NCI-H146 treated with DMSO at 0.1 percent for 48 hours (cell line): Measurements from ENCODE around the gene MEIS1.

Source experiments
- DNase-seq: peaks from one replicate; lab custom pipeline; 2025; ENCODE audit not compliant: unreplicated experiment; lab: John Stamatoyannopoulos, UW

The MEIS1 gene

DNA sequence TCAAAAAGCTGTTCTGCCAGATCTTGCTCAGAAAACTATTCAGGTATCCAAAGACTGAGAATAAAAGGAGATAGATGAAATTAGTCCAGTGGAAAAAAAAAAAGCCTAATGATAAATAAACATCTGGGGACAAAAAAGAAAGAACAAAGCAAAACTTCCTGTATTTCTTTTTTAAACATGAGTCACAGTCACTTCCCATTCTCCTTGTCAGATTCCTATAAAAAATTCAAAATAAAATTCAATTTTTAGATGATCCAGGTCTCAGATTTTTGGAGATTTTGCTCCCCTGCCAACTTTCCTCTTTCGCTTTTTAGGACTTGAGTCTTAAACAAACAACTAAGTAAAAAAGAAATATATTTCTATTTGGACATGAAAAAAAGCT, 127.4 kb downstream of the MEIS1 start:
- no peak for DNase-seq

DNA sequence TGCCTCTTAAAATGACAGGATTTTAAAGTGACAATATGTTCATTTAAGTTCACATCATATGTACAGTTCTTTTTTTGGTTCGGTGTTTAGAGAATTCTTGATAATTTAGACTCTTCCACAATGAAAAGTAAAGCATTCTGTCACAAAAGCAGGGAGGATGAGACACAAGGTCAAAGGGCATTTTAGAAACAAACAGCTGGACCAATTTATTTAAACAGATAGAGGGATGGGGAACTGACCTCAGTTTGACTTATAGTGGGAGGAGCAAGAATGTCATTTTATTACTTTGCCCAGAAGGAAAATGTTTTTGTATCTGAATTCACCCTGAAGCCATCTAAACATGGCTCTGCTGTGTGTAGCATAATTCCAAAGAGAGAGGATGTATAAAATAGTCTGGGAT, 128.5 kb downstream of the MEIS1 start:
- DNase-seq, result no peak

DNA sequence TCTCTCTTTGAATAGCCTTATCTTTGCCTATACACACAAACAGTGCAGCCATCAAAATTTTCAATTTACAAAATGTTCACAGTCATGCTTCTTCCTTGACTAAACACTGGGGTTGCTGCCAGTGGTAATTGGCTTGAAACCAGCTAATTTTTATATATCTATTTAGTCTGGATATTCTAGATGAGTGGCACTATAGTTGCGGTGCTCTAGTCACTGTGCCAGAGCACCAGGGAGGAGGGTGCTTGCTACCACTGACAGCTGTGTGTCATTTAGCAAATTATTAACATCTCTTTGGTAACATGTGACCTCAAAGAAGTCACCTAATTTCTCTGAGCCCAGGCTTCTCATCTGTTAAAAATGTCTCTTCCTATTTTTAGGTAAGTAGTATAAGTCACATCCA, 130.4 kb downstream of the MEIS1 start:
- no peak for DNase-seq

DNA sequence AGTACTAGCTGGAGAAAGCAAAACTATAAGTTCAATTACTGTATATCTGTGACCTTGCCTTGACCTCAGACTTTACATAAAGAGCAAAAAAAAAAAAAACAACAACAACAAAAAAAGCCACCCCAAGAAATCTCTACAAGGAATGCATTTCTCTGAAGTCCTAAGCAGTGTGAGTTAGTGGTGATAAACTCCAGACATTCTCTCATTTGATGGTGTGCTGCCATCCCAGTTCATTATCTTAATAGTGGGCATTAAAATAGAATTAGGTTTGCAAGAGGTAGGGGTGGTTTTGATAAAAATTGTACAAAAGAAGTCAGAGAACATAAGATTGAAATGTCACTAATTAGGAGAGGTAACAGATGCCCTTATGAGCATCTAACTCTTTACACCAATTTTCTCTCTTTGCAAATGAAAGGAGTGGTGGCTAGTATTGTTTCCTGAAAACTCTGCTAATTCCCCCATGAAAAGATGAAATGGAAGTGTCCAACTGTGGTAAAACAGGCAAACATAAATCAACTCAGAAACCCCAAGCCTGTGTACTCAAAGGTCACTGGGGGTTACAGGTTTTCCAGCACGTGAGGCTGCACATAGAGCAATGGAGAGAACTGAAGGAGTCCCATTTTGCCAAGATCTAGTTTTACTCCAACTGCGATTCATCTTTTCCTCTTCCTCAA, 131.9 kb downstream of the MEIS1 start:
- no peak for DNase-seq

DNA sequence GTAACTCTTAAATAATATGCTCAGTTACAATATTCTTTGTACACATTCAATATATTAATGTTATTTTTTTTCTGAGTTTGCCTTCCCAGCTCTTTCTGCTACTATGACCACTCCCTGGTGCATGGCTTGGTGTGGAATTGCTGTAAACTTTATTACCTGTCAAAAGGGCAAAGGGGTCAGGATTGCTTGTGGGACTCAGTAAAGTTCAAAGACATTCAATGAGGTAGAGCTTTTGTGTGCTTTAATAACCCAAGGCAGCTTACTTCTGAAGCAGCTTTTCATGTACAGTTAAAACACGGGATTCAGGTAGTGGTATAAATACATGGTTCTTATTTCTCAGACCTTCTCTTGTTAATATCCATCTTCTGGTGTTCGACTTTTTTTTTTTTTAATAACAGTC, 132.8 kb downstream of the MEIS1 start:
- no peak for DNase-seq

DNA sequence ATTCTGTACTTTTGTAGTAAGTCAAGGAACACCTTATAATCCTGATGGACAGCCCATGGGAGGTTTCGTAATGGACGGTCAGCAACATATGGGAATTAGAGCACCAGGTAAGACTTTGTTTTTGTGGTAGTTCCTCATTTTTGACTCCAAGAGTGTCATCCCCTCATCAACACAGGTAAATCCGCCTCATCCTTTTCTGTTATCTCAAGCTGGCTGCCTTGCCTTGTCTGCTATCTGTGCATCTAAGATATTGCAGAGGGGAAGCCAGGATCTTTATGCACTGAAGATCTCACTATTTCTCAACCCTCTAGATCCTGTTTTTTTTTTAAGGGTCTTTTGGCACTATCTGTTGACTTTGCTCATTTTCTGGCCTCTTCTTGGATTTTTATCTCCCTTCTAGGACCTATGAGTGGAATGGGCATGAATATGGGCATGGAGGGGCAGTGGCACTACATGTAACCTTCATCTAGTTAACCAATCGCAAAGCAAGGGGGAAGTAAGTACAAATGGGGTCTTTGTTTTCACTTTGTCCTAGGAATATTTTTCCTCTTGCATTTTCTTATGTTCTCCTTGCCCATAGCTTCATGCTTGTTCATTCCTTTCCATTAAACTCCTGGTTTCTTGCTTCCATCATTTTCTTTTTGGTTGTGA, 133.8 kb downstream of the MEIS1 start:
- no peak for DNase-seq

DNA sequence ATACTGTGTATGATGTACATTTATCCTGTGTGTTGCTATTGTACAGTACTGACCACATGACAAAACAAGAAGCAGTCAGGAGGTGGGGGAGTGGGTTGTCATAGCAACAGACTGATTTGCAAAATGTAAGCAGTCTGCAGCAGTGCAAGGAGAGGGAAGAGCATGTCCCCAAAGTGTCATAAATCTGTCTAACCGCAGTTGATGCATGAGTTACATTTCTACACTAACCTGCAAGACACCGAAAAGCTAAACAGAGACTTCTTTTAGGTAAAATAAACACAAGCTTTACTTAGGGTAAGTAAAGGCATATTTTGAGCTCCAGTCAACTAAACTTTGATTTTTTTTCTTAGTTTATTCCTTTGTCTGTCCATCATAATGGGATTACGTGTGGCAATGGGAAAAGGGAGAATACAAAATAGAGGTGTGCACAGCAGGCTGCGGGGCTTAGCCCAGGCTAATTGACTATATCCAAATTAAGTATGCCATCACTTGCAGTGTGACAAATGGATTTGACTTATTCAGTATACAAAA, 134.5 kb downstream of the MEIS1 start:
- DNase-seq, result no peak

DNA sequence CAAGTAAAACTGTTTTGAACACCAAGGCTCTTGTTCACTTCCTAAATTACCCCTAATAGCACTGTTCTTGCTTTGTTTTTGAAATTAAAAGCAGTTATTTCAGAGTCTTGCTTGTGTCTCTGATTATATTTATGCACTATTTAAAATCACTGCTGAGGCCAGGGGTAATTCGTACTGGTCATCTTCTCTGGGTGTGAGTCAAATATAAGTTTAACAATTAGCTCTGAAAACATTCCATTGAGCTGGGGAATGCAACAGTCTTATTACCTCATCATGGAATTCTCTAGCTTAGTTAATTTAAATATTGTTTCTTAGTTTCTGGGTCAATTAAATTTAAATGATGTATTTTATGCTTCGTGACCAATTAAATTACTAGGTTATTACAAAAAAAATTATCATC, 135.0 kb downstream of the MEIS1 start:
- no peak for DNase-seq

DNA sequence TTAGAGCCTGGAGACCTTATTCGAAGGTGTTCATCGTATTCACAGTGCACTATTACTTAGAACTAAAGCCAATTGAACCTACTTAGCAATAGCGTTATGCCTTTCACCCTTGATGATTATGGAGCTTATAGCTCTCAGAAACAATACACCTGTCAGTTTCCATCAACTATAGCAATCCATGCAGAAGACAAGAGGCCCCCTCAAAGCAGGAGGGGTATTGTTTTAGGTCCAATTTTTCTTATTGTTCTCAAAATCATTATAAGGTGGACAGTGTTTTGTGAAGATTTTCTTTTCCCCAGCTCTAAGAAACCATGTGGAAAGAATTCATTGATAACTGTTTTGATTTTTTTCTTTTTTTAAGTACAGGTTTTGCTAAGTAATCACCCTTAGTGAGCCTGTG, 135.5 kb downstream of the MEIS1 start:
- no peak for DNase-seq

DNA sequence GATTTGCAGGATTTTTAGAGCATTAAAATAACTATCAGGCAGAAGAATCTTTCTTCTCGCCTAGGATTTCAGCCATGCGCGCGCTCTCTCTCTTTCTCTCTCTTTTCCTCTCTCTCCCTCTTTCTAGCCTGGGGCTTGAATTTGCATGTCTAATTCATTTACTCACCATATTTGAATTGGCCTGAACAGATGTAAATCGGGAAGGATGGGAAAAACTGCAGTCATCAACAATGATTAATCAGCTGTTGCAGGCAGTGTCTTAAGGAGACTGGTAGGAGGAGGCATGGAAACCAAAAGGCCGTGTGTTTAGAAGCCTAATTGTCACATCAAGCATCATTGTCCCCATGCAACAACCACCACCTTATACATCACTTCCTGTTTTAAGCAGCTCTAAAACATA, 137.0 kb downstream of the MEIS1 start:
- no peak for DNase-seq

DNA sequence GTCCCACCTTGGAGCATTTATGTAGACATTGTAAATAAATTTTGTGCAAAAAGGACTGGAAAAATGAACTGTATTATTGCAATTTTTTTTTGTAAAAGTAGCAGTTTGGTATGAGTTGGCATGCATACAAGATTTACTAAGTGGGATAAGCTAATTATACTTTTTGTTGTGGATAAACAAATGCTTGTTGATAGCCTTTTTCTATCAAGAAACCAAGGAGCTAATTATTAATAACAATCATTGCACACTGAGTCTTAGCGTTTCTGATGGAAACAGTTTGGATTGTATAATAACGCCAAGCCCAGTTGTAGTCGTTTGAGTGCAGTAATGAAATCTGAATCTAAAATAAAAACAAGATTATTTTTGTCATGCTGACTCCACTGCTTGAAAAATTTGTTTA, 137.5 kb downstream of the MEIS1 start:
- DNase-seq, result no peak

DNA sequence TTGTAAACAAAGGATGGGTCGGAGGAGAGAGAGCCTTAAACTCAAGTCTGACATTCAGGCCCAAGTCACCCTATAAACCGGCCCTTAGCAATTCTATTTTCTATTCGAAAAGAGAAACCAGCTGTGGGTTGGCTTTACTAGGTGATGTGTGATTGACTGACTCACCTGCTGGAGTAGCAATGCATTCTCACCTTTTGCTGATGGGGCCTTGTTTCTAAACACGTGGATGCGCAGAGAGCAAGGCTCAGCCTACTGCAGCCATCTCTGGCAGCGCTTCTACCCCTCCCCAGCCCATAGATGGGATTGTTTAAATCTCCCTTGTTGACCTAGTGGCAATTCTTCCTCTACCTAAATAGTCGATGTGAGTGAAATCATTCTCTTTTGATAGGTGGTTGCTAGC, 138.5 kb downstream of the MEIS1 start:
- peak; percentile 53 for DNase-seq

DNA sequence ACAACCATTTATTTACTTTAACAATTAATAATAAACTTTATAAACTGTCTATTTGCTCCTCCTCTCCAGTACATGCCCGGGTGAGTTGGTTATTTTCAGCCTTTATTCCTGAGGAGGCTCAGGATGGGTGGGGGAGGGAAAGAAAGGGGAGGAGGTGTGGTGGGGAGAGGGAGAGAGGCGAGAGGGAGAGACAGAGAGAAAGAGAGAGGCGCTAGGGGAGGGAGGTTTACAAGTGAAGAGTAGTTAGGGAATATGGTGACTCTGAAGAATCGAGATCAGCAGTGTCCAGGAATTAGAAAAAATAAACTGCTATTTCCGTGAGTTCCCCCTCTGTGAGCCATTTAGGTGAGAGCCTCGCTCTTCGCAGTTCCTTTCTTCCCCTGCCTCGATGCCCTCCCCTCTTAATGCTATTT, 138.9 kb downstream of the MEIS1 start:
- DNase-seq, result peak; percentile 53

DNA sequence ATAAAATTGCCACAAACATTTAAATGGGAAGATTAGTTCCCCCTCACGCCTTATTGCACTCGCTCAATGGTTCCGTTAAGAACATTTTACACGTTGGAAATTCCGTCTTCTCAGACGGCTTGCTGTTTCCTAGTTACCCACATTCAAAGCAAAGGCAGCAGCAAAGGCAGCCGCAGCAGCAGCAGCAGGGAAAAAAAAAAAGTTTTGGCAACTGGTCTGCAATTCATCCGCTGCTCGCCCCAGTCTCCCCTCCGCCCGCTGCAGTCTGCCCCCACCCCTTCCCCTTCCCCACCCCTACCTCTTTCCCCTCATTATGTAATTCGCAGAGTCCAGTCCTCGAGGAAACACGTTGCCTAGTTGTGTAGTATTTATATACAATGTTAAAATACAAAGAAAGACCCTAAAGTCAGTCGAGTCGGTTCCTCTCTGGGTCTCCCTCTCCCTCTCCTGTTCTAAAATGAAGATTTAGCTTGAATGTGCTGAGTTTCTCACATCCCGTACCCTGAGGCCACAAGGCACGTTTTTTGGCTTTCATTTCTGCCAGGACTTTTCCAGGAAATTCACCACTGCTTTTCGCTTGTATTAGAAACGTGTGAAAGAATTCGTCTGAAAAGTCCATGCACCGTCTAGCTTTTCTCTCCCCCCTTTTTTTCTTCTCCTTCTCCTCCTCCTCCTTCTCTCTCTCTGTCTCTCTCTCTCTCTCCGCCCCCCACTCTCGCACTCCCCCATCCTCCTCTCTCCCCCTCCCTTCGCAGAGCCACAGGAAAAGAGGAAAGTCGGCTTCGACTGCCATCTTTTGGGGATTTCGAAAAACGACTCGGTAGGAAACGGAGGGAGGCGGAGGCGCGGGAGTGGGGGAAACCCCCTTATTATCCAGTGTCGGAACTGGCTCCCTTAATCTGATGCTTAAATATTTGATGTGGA, 140.0 kb downstream of the MEIS1 start:
- DNase-seq, result peak; percentile 68

DNA sequence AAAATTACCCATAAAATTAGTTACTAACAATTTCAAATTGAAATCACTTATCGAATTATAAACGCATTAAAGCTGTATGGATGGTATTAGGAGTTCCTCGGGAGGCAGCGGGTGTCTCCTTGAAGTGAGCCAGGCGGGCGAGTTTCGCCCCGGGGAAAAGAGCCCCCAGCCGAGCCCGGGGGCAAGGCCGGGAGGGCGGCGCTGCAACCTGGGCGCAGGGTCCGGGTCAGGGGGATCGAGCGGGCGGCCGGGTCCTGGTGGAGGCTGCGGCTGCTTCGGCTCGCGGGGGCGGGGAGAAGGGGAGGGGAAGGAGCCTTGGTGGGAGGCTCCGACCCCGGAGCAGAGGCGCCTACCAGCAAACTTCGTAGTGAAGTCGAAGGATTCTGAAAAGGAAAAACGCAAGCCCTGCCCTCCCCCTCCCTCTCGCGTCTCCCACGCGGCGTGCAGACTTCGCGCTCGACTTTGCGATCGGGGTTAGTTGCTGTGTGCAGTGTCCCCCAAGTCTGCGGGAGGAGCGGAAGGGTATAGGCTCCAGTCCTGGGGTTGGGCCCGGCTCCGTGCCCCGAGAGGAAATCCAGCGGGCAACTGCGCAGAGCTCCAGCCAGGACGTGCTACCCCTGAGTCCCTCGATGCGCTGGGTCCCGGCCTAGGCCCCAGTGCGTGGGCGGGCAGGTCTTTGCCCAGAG, 140.8 kb downstream of the MEIS1 start:
- no peak for DNase-seq

DNA sequence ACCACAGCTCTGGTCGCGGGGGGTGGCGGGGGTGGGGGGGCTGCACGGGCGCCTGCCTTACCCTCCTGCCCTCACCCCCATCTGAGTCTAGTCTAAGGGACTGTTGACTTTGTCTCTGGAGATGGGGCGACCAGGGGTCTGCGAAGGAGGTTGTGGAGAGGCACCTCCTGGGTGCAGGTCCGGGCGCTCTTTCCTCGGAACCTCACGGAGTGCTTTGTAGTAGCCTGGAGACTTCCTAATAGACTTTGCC, 141.3 kb downstream of the MEIS1 start:
- DNase-seq, result no peak

DNA sequence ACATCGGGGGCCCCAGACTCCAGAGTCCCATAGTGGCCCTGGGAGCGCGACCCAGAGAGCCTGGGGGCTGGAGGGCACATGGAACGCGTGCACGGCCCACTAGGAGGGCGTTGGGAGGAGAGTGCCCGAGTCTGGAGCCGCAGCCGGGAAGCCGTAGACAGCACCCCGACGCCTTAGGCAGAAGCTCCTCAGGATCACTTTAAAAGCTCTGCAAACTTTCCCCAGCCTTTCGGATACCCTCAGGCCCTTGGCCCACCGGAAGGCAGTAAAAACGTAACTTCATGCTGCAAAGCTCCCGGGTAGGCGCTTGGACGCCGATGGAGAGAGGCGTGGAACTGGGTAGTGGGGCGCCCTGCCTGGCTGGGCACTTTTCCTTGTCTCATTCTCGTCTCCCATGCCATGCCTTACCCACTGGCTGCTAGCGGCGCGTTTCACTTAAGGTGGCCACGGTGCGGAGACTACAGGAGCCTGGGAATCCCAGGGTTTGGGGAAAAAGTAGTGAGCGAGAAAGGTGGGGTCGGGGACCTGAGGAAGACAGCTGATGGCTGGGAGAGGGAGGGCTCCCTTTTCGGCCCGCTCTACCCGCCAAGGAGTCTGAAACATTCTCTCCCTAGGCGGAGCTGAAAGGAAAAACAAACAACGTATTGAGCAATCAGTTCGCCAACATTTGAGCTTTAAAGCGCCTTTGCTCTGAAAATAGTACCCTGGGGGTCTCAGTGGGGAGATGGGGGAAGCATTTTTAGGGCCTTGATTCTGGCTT, 141.8 kb downstream of the MEIS1 start:
- DNase-seq, result no peak

DNA sequence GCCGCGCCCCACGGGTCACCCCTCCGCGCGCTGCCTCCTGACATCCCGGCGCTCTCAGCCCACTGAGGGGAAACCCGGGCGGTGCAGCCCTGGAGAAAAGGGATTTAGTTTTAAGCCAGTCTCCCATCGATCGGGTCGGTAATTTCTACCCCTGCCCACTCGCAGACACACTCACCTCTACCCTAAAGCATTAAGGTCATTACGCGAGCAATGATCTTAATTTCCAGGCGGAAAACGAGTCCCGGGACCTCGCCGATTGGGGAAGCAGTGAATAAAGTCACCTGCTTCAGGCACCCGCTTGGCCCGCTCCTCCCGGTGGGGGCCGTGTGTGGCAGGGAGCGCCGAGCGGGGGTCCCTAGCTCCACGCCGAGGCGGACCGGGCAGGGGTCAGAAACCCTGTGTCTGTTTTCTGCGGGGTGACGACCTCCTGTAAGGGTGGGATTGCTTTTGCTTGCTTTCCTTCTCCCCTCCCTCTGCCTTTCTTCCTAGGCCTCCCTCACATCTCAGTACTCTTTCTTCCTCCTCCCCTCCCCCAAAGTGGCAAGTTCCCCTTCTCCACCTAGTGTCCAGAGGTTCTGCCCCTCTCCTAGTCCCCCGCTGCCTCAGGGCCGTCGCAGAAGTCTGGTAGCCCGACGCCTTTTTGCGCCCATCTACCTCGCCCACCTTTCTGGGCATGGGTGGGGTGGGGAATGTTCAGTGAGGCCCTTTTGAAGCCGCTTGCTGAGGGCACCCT, 142.6 kb downstream of the MEIS1 start:
- DNase-seq, result no peak

DNA sequence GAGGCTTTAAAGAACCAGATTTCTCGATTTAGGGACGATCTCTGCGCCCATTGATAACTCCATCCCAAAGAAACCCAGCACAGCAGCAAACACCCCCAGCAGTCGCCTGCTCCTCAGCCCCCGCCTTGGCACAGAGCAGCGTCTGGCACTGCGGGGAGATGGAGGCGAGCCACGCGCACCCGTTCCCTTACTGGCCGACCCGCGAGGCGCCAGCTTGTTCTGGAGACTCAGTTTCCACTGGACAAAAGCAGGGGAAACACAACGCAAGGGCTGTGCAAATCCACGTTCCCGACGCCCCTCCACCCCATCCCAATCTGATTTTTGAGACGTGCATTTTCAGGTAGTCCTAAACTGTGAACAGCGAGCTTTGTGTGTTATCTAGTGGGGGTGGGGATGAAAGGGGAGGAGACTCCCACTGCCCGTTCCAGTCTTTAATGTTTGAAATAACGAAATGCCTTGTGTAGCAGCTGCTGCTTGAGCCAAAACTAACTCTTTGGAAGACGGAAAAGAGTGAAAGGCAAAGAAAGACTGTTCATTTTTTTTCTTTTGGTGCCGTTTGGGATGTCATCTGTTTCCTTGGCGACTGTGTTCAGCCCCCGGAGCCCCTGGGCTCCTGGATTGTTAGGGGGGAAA, 143.2 kb downstream of the MEIS1 start:
- DNase-seq, result peak; percentile 63

DNA sequence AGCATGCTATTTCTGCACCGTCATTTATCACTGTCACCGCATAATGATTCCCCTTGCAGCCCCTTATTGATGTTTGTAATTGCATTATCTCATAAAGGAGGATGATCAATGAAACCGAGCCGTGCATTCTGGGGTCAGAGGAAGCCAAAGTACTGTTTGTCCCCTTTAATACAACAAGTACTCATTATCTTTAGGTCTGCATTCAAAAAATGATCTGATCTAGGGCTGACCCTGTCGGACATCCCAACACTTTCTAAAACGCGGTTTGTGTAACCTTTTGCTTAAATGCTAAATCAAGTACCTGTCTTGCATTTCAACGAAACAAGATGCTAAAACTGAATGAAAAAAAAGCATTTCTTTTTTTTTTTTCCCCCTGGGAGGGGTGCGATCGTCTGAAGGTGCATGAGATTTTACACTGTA, 143.8 kb downstream of the MEIS1 start:
- peak; percentile 63 for DNase-seq
